ENCODE measurements around the gene ADD1.
"Not testable (repeated sequence)": the region's sequence is repeated elsewhere in the genome, so short reads cannot be mapped to it uniquely, and the experiment has no call there.

- not testable (repeated sequence) for TF ChIP-seq YY1 (IDR thresholded peaks at IDR 0.05; ENCODE audit: insufficient read depth, insufficient read length); ZNF274 (IDR thresholded peaks at IDR 0.05; ENCODE audit: low read depth, low read length); SUZ12 (IDR thresholded peaks at IDR 0.05; ENCODE audit: extremely low read depth, insufficient read depth, insufficient read length)
These were observed 111.8 kb downstream of the ADD1 start for GRCh38 chr4:2955186-2956044.

Measured in NT2/D1 (cell line).